Measurements from ENCODE around the gene FZR1. TPM values are rescaled to one million over a fixed set of nuclear protein-coding genes. Genes with fewer than 3 reads are reported as not detected.

FZR1 gene
- total RNA-seq, 2 experiments from 2014 or later: 61.2 to 65.3 TPM

GRCh38 chr19:3586707-3587346, 80.7 kb downstream of the FZR1 start:
- intact Hi-C loops (cut with micrococcal nuclease; ENCODE audit: unreplicated experiment): no loop called here
- Histone ChIP-seq H3K36me3 (ENCODE audit: insufficient read depth, low read length) (no peaks in the 10 kb centered on the region), H3K4me2 (ENCODE audit: low read length) (no peak overlapping the region), H3K4me3 (ENCODE audit: low read depth, low read length, poor library complexity, severe bottlenecking) (no peak overlapping the region), H3K4me1 (ENCODE audit: insufficient read depth, low read length, poor library complexity, severe bottlenecking) (no peaks in the 10 kb centered on the region), H3K9me3 (ENCODE audit: low read length) (no peaks in the 10 kb centered on the region; the same call in 1 of the 2 replicates), H4K20me1 (ENCODE audit: insufficient read depth, low read length) (no peaks in the 10 kb centered on the region), H3K79me2 (ENCODE audit: insufficient read depth, low read depth, low read length) (no peaks in the 10 kb centered on the region), H3K9me2 (ENCODE audit: insufficient read depth, low read length) (no peaks in the 10 kb centered on the region), H2AFZ (ENCODE audit: low read length) (no peak overlapping the region), H3K27ac (ENCODE audit: low read depth, low read length, poor library complexity, severe bottlenecking) (no peak overlapping the region)
- POLR2A ChIA-PET: no interaction called here
- DNase-seq (ENCODE audit: low spot score): no peak
- no TSS peak for BruUV-seq (replicated peaks)
- CTCF ChIA-PET (ENCODE audit: unreplicated experiment): interaction anchor here (0.6 kb wide), 1 partner anchor 32 kb away, joined by 4 read pairs; no protein-coding TSS in a partner anchor
- no peak for TF ChIP-seq CTCF (conservative IDR thresholded peaks at IDR 0.05; ENCODE audit: low read length)
- TF ChIP-seq EZH2phosphoT487 (IDR thresholded peaks at IDR 0.05; ENCODE audit: borderline replicate concordance, low read depth, low read length): no peak

Small RNA genes lying within 50 kb of the gene (small RNA-seq; reads per million reads assigned to genes)
- gene AC005786.1 (not detected), gene RF00212 (not detected)

Other genes starting within 250 kb of the FZR1 start
- gene NFIC, start 139.7 kb upstream of the FZR1 start, total RNA-seq (2014; rRNA removed; shearing (Covaris generic)): 1.0 and 1.7 TPM in 2 replicates
- 1.5 and 1.8 TPM in 2 replicates for gene NFIC, start 139.7 kb upstream of the FZR1 start, total RNA-seq (2022)
- gene SMIM24, start 25.8 kb upstream of the FZR1 start, total RNA-seq (2014; rRNA removed; shearing (Covaris generic)): 9.9 and 14.4 TPM in 2 replicates
- 6.8 and 11.3 TPM in 2 replicates for gene SMIM24, start 25.8 kb upstream of the FZR1 start, total RNA-seq (2022)
- not detected in 2 replicates for gene SMIM44, start 22.9 kb upstream of the FZR1 start, total RNA-seq (2014; rRNA removed; shearing (Covaris generic))
- not detected in 2 replicates for gene SMIM44, start 22.9 kb upstream of the FZR1 start, total RNA-seq (2022)
- 12.3 and 13.1 TPM in 2 replicates for gene DOHH, start 5.6 kb upstream of the FZR1 start, total RNA-seq (2014; rRNA removed; shearing (Covaris generic))
- gene DOHH, start 5.6 kb upstream of the FZR1 start, total RNA-seq (2022): 9.8 and 11.3 TPM in 2 replicates
- 0.44 and 1.1 TPM in 2 replicates for gene TEKTIP1, start 32.9 kb downstream of the FZR1 start, total RNA-seq (2014; rRNA removed; shearing (Covaris generic))
- 7.0 and 9.7 TPM in 2 replicates for gene TEKTIP1, start 32.9 kb downstream of the FZR1 start, total RNA-seq (2022)
- 74.4 and 79.4 TPM in 2 replicates for gene MFSD12, start 51.3 kb downstream of the FZR1 start, total RNA-seq (2014; rRNA removed; shearing (Covaris generic))
- 72.6 and 78.8 TPM in 2 replicates for gene MFSD12, start 51.3 kb downstream of the FZR1 start, total RNA-seq (2022)
- 105 and 119 TPM in 2 replicates for gene HMG20B, start 66.6 kb downstream of the FZR1 start, total RNA-seq (2014; rRNA removed; shearing (Covaris generic))
- gene HMG20B, start 66.6 kb downstream of the FZR1 start, total RNA-seq (2022): 91.0 and 108 TPM in 2 replicates
- not detected in 2 replicates for gene GIPC3, start 79.2 kb downstream of the FZR1 start, total RNA-seq (2014; rRNA removed; shearing (Covaris generic))
- gene GIPC3, start 79.2 kb downstream of the FZR1 start, total RNA-seq (2022): not detected in 2 replicates
- gene TBXA2R, start 100.6 kb downstream of the FZR1 start, total RNA-seq (2014; rRNA removed; shearing (Covaris generic)): not detected in 2 replicates
- not detected in 2 replicates for gene TBXA2R, start 100.6 kb downstream of the FZR1 start, total RNA-seq (2022)
- gene CACTIN, start 120.5 kb downstream of the FZR1 start, total RNA-seq (2014; rRNA removed; shearing (Covaris generic)): 35.9 and 38.6 TPM in 2 replicates
- 33.0 and 34.2 TPM in 2 replicates for gene CACTIN, start 120.5 kb downstream of the FZR1 start, total RNA-seq (2022)
- gene PIP5K1C, start 194.2 kb downstream of the FZR1 start, total RNA-seq (2014; rRNA removed; shearing (Covaris generic)): 6.3 and 7.6 TPM in 2 replicates
- 13.7 and 15.1 TPM in 2 replicates for gene PIP5K1C, start 194.2 kb downstream of the FZR1 start, total RNA-seq (2022)
- gene TJP3, start 202.1 kb downstream of the FZR1 start, total RNA-seq (2014; rRNA removed; shearing (Covaris generic)): 0.69 and 1.8 TPM in 2 replicates
- gene TJP3, start 202.1 kb downstream of the FZR1 start, total RNA-seq (2022): 1.8 and 2.3 TPM in 2 replicates

Measured in OCI-LY7 (cell line).